Large intestine (tissue), 12 donors: ENCODE measurements around the gene UBE2D1. TPM values are rescaled to one million over a fixed set of nuclear protein-coding genes. Genes with fewer than 3 reads are reported as not detected.
A peak's percentile ranks its signal among the peaks of the same experiment; 100 is the strongest.

Experiments
- DNase-seq, 2 donors: peaks; one replicate each; pipeline versions ENCODE4 v3.0.0 to v3.0.0-alpha.2; 2013
- H3K27ac ChIP-seq: one replicate; pipeline ENCODE4 v1.5.1; 2013; ENCODE audit warnings: low read length
- H3K27me3 ChIP-seq: 2 replicates; pipeline ENCODE4 v1.6.1; 2013; ENCODE audit warnings: low read length; ENCODE audit not compliant: control insufficient read depth, insufficient read depth
- H3K36me3 ChIP-seq: 2 replicates; pipeline ENCODE4 v1.6.1; 2013; ENCODE audit warnings: low read length; ENCODE audit not compliant: control insufficient read depth, insufficient read depth
- H3K4me1 ChIP-seq: one replicate; pipeline ENCODE4 v1.6.1; 2013; ENCODE audit warnings: low read length; ENCODE audit not compliant: control insufficient read depth, insufficient read depth
- H3K4me3 ChIP-seq: one replicate; pipeline ENCODE4 v1.5.1; 2013; ENCODE audit warnings: low read length
- H3K9me3 ChIP-seq: one replicate; pipeline ENCODE4 v1.6.1; 2013; ENCODE audit warnings: mild to moderate bottlenecking, low read depth, low read length, moderate library complexity; ENCODE audit not compliant: control insufficient read depth
- WGBS: methylation state at CpG from one replicate; pipeline ENCODE4 v1.1.5; 2013; ENCODE audit warnings: low lambda C conversion rate; ENCODE audit not compliant: insufficient coverage; 5-methylcytosine and 5-hydroxymethylcytosine counted together
- long read RNA-seq, 11 donors: transcript quantifications; one replicate each; lab custom pipeline, GENCODE V29; 2026
- polyA plus RNA-seq: library from polyadenylated mRNA; unstranded; fragments of 120-200 nt; gene quantifications from one replicate; pipeline ENCODE4 v1.2.1, GENCODE V29; 2013

Gene UBE2D1
- 21.9 TPM for polyA plus RNA-seq
- long read RNA-seq, donor 1, transcript UBE2D1-201 (7 exons, 2,659 nt): major isoform, 7 of 8 reads
- long read RNA-seq, donor 1, partial matches to known transcripts: 0 of 8 reads
- long read RNA-seq, donor 1, other reads (novel, unspliced or antisense): 0 of 8 reads
- long read RNA-seq, donor 2, transcript UBE2D1-201 (7 exons, 2,659 nt): major isoform, 15 of 21 reads
- long read RNA-seq, donor 2, partial matches to known transcripts: 0 of 21 reads
- long read RNA-seq, donor 2, other reads (novel, unspliced or antisense): 0 of 21 reads
- long read RNA-seq, donor 3: 0 reads
- long read RNA-seq, donor 4, partial matches to known transcripts: 0 of 2 reads
- long read RNA-seq, donor 4, other reads (novel, unspliced or antisense): 0 of 2 reads
- long read RNA-seq, donor 5, transcript UBE2D1-201 (7 exons, 2,659 nt): major isoform, 5 of 7 reads
- long read RNA-seq, donor 5, partial matches to known transcripts: 0 of 7 reads
- long read RNA-seq, donor 5, other reads (novel, unspliced or antisense): 0 of 7 reads
- long read RNA-seq, donor 6, transcript UBE2D1-201 (7 exons, 2,659 nt): major isoform, 8 of 13 reads
- long read RNA-seq, donor 6, transcript UBE2D1-203 (1 exons, 1,388 nt): minor isoform, 5 of 13 reads
- long read RNA-seq, donor 6, partial matches to known transcripts: 0 of 13 reads
- long read RNA-seq, donor 6, other reads (novel, unspliced or antisense): 0 of 13 reads
- long read RNA-seq, donor 7, transcript UBE2D1-201 (7 exons, 2,659 nt): major isoform, 6 of 8 reads
- long read RNA-seq, donor 7, partial matches to known transcripts: 0 of 8 reads
- long read RNA-seq, donor 7, other reads (novel, unspliced or antisense): 0 of 8 reads
- long read RNA-seq, donor 8, transcript UBE2D1-201 (7 exons, 2,659 nt): major isoform, 11 of 25 reads
- long read RNA-seq, donor 8, partial matches to known transcripts: 10 of 25 reads
- long read RNA-seq, donor 8, other reads (novel, unspliced or antisense): 0 of 25 reads
- long read RNA-seq, donor 9, transcript UBE2D1-201 (7 exons, 2,659 nt): major isoform, 11 of 13 reads
- long read RNA-seq, donor 9, partial matches to known transcripts: 0 of 13 reads
- long read RNA-seq, donor 9, other reads (novel, unspliced or antisense): 0 of 13 reads
- long read RNA-seq, donor 10, transcript UBE2D1-201 (7 exons, 2,659 nt): major isoform, 17 of 24 reads
- long read RNA-seq, donor 10, transcript UBE2D1-203 (1 exons, 1,388 nt): minor isoform, 5 of 24 reads
- long read RNA-seq, donor 10, partial matches to known transcripts: 0 of 24 reads
- long read RNA-seq, donor 10, other reads (novel, unspliced or antisense): 0 of 24 reads
- long read RNA-seq, donor 11, transcript UBE2D1-201 (7 exons, 2,659 nt): major isoform, 6 of 10 reads
- long read RNA-seq, donor 11, partial matches to known transcripts: 0 of 10 reads
- long read RNA-seq, donor 11, other reads (novel, unspliced or antisense): 0 of 10 reads

- Histone ChIP-seq H3K36me3 (no peaks in the 10 kb centered on the region), H3K27me3 (no peaks in the 10 kb centered on the region), H3K4me1 (no peaks in the 10 kb centered on the region), H3K27ac (peak within 1 kb of the TSS; percentile 66), H3K9me3 (no peaks in the 10 kb centered on the region), H3K4me3 (peak within 1 kb of the TSS; percentile 81)
- peak; percentile 78 to 91 for DNase-seq
- no CpG with 5 or more reads among the region's 49 CpGs for WGBS
These were observed at the start of gene UBE2D1 for GRCh38 chr10:58334817-58335305. Gene UBE2D1, plus strand, starts transcription at chr10:58335006. Its CDS starts 196 bp downstream, at chr10:58335202.

- H3K36me3 ChIP-seq: no peaks in the 10 kb centered on the region
- no peaks in the 10 kb centered on the region for H3K9me3 ChIP-seq
- H3K27ac ChIP-seq: no peak overlapping the region
- no peaks in the 10 kb centered on the region for H3K4me1 ChIP-seq
- H3K4me3 ChIP-seq: no peak overlapping the region
- DNase-seq: peak; percentile 37 to 55
- no peaks in the 10 kb centered on the region for H3K27me3 ChIP-seq
- 60% methylated on average over 3 of the region's 5 CpGs for WGBS
These were observed 43.1 kb upstream of the UBE2D1 start for GRCh38 chr10:58291538-58292174.

- Histone ChIP-seq H3K4me3 (no peak overlapping the region), H3K4me1 (no peaks in the 10 kb centered on the region), H3K27ac (no peak overlapping the region), H3K27me3 (no peaks in the 10 kb centered on the region), H3K9me3 (no peaks in the 10 kb centered on the region), H3K36me3 (no peaks in the 10 kb centered on the region)
- 100% methylated on average over 1 of the region's 5 CpGs for WGBS
- no peak for DNase-seq
These were observed 40.8 kb upstream of the UBE2D1 start for GRCh38 chr10:58293989-58294388.

GRCh38 chr10:58299580-58299979, 35.2 kb upstream of the UBE2D1 start:
- peaks cover 15% of the 10 kb centered on the region for H3K4me1 ChIP-seq
- no CpG with 5 or more reads among the region's 4 CpGs for WGBS
- peak; percentile 69 to 77 for DNase-seq

GRCh38 chr10:58300676-58301075, 34.1 kb upstream of the UBE2D1 start:
- peaks cover 15% of the 10 kb centered on the region for H3K4me1 ChIP-seq

More at GRCh38 chr10:58299580-58299979, 35.2 kb upstream of the UBE2D1 start:
- Histone ChIP-seq H3K9me3 (no peaks in the 10 kb centered on the region), H3K36me3 (no peaks in the 10 kb centered on the region), H3K27me3 (no peaks in the 10 kb centered on the region), H3K27ac (no peak overlapping the region), H3K4me3 (no peak overlapping the region)

GRCh38 chr10:58302254-58302653, 32.6 kb upstream of the UBE2D1 start:
- Histone ChIP-seq H3K27me3 (no peaks in the 10 kb centered on the region), H3K27ac (peak overlapping the region; percentile 25), H3K4me3 (no peak overlapping the region), H3K9me3 (no peaks in the 10 kb centered on the region), H3K4me1 (peaks cover 15% of the 10 kb centered on the region), H3K36me3 (no peaks in the 10 kb centered on the region)
- DNase-seq: peak; percentile 74 to 86
- 17% methylated on average over 1 of the region's 2 CpGs for WGBS

More at GRCh38 chr10:58300676-58301075, 34.1 kb upstream of the UBE2D1 start:
- H3K9me3 ChIP-seq: no peaks in the 10 kb centered on the region
- H3K27ac ChIP-seq: no peak overlapping the region
- no peak for DNase-seq
- no peaks in the 10 kb centered on the region for H3K27me3 ChIP-seq
- H3K36me3 ChIP-seq: no peaks in the 10 kb centered on the region
- no peak overlapping the region for H3K4me3 ChIP-seq

GRCh38 chr10:58304099-58304633, 30.6 kb upstream of the UBE2D1 start:
- no peak overlapping the region for H3K27ac ChIP-seq
- H3K4me1 ChIP-seq: peaks cover 15% of the 10 kb centered on the region
- H3K4me3 ChIP-seq: no peak overlapping the region
- DNase-seq: no peak
- no CpG with 5 or more reads among the region's 3 CpGs for WGBS
- no peaks in the 10 kb centered on the region for H3K36me3 ChIP-seq
- no peaks in the 10 kb centered on the region for H3K27me3 ChIP-seq
- no peaks in the 10 kb centered on the region for H3K9me3 ChIP-seq

- no peaks in the 10 kb centered on the region for H3K9me3 ChIP-seq
- WGBS: no CpG with 5 or more reads among the region's 4 CpGs
- DNase-seq: no peak
- H3K4me1 ChIP-seq: peaks cover 8% of the 10 kb centered on the region
- H3K4me3 ChIP-seq: no peak overlapping the region
- no peaks in the 10 kb centered on the region for H3K36me3 ChIP-seq
- H3K27me3 ChIP-seq: no peaks in the 10 kb centered on the region
- no peak overlapping the region for H3K27ac ChIP-seq
These were observed 29.0 kb upstream of the UBE2D1 start for GRCh38 chr10:58305821-58306220.

GRCh38 chr10:58307676-58308075, 27.1 kb upstream of the UBE2D1 start:
- H3K27me3 ChIP-seq: no peaks in the 10 kb centered on the region
- H3K9me3 ChIP-seq: no peaks in the 10 kb centered on the region
- no peak for DNase-seq
- H3K36me3 ChIP-seq: no peaks in the 10 kb centered on the region
- H3K4me1 ChIP-seq: peaks cover under 1% of the 10 kb centered on the region
- 100% methylated on average over 1 of the region's 3 CpGs for WGBS
- H3K4me3 ChIP-seq: no peak overlapping the region
- H3K27ac ChIP-seq: no peak overlapping the region
